ENCODE data around the gene CHAF1A. TPM values are rescaled to one million over a fixed set of nuclear protein-coding genes. Genes with fewer than 3 reads are reported as not detected.

CHAF1A gene
- total and polyA plus RNA-seq, 12 donors: 3.4 to 14.6 (median 8.4) TPM

DNA sequence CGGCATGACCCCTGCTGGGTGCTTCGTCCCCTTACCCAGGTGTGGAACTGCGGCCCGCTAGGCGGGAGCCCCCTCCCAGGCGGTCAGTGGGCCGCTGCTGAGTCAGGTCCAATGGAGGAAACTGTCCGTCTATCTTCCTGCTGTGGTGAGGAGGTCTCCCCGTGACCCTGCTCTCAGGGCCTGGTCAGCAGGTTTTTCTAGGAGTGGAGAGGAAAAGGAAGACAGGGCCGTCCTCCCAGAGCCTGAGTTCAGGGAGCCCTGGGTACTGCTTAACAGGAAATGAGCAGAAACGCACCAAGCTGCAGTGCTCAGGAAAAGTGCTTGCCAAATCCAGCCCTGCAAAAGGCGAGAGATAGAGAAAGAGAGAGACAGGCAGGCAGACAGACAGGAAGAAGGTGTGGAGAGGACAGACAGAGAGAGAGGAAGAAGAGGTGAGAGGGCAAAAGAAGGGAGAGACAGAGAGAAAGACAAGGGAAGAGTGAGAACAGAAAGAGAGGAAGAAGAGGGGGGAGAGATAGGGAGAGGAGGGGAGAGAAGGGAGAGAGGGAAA is 12.3 kb upstream of the CHAF1A start:
- H3K9me3 ChIP-seq (replicated peaks in 1 of 3): no peaks in the 10 kb centered on the region
- H3K36me3 ChIP-seq (replicated peaks in 1 of 2): peaks cover 0 to 7% of the 10 kb centered on the region in 2 donors
- peak; percentile 54 to 83 (median 73) for DNase-seq
- intact Hi-C loops (cut with DNase I): loop anchor here in 1 of 2 donors (10.0 kb wide), 1 partner anchor 45 kb away; the partner anchor contains the start of gene MPND
- peak overlapping the region in 1 of 4 donors; percentile 12 for H3K4me3 ChIP-seq
- TF ChIP-seq POLR2A (IDR thresholded peaks at IDR 0.05) (no peak), CTCF (IDR thresholded peaks at IDR 0.05) (no peak)
- peaks cover 92 to 99% of the 10 kb centered on the region in 2 donors for H3K4me1 ChIP-seq (replicated peaks in 1 of 2)
- no peaks in the 10 kb centered on the region for H3K27me3 ChIP-seq
- WGBS, 4 donors: 14 to 48% (median 27%) methylated on average over 4 to 12 of the region's 12 CpGs
- H3K27ac ChIP-seq: peak overlapping the region; percentile 55 to 95 (median 84)

GRCh38 chr19:4390567-4391305 is 11.7 kb upstream of the CHAF1A start:
- Histone ChIP-seq H3K4me3 (peak overlapping the region in 1 of 4 donors; percentile 12), H3K9me3 (replicated peaks in 1 of 3) (no peaks in the 10 kb centered on the region), H3K36me3 (replicated peaks in 1 of 2) (peaks cover 0 to 14% of the 10 kb centered on the region in 2 donors), H3K27ac (peak overlapping the region; percentile 62 to 95 (median 84)), H3K27me3 (no peaks in the 10 kb centered on the region), H3K4me1 (replicated peaks in 1 of 2) (peaks cover 86 to 98% of the 10 kb centered on the region in 2 donors)
- TF ChIP-seq CTCF (IDR thresholded peaks at IDR 0.05): no peak
- no peak for TF ChIP-seq POLR2A (IDR thresholded peaks at IDR 0.05)
- DNase-seq: peak in 4 of 7 donors; percentile 24 to 47 (median 38)
- WGBS, 4 donors: 31 to 42% (median 38%) methylated on average over 13 to 21 of the region's 21 CpGs
- intact Hi-C loops (cut with DNase I): loop anchor here in 1 of 2 donors (10.0 kb wide), 1 partner anchor 46 kb away; the partner anchor contains the start of gene MPND

DNA sequence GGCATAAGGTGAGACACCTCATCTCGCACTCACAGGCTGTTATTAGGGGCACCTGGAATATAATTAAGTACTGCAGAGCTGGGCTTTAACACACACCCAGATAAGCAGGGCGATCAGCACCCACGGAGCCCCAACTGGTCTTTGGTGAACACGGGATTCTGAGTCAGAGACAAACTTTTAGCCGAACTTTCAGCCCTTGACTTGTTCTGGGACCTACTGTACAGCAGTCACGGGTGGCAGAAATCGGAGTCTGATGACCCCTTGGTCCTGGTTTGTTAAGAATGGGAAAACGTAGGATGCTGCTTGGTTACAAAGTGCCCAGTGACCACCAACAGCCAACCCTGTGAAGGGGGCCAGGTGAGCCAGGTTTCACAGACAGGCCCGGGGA is 11.1 kb upstream of the CHAF1A start:
- TF ChIP-seq POLR2A (IDR thresholded peaks at IDR 0.05) (peak in 1 of 2 donors; percentile 2), CTCF (IDR thresholded peaks at IDR 0.05) (no peak)
- Histone ChIP-seq H3K4me1 (replicated peaks in 1 of 2) (peaks cover 80 to 98% of the 10 kb centered on the region in 2 donors), H3K36me3 (replicated peaks in 1 of 2) (peaks cover 0 to 18% of the 10 kb centered on the region in 2 donors), H3K27me3 (no peaks in the 10 kb centered on the region), H3K9me3 (replicated peaks in 1 of 3) (no peaks in the 10 kb centered on the region), H3K4me3 (peak overlapping the region in 1 of 4 donors; percentile 12), H3K27ac (peak overlapping the region; percentile 62 to 95 (median 84))
- 34 to 73% (median 41%) methylated on average over 2 to 9 of the region's 9 CpGs for WGBS, 4 donors
- intact Hi-C loops (cut with DNase I): loop anchor here in 1 of 2 donors (10.0 kb wide), 1 partner anchor 46 kb away; the partner anchor contains the start of gene MPND
- peak in 3 of 7 donors; percentile 55 to 60 (median 56) for DNase-seq
